ENCODE results near the gene HLA-DRB1. TPM values are rescaled to one million over a fixed set of nuclear protein-coding genes. Genes with fewer than 3 reads are reported as not detected.
"Not testable (repeated sequence)": the region's sequence is repeated elsewhere in the genome, so short reads cannot be mapped to it uniquely, and the experiment has no call there.

The HLA-DRB1 gene
- total and polyA plus RNA-seq, 9 donors = 16.4 to 136 (median 62.1) TPM

DNA sequence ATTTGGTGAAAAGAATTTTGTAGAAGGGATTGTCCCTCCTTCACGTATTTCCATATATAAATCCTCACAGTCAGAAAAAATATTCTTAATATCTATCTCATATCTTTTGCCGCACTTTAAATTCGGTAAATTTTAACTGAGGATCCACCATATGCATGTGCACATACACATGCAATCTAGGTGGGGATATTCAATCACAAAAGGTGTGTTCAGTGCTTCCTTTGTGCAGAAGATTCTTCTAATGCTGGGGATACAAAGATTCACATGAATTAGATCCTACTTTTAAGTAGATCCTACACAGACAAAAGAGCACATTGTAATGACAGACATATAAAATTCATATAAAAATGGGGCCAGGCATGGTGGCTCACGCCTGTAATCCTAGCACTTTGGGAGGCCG, 13.6 kb upstream of the HLA-DRB1 start:
- 33 to 65% (median 65%) methylated on average over 3 to 5 of the region's 5 CpGs for WGBS, 3 donors
- Histone ChIP-seq H3K27me3 (no peaks in the 10 kb centered on the region), H3K4me3 (no peak overlapping the region), H3K36me3 (no peaks in the 10 kb centered on the region), H3K4me1 (ENCODE audit: insufficient read depth) (no peaks in the 10 kb centered on the region), H3K27ac (no peak overlapping the region), H3K9me3 (no peaks in the 10 kb centered on the region)
- no peak for DNase-seq
- TF ChIP-seq EP300 (IDR thresholded peaks at IDR 0.05) (no peak), POLR2A (IDR thresholded peaks at IDR 0.05) (no peak)
- TF ChIP-seq, protein P1, sequence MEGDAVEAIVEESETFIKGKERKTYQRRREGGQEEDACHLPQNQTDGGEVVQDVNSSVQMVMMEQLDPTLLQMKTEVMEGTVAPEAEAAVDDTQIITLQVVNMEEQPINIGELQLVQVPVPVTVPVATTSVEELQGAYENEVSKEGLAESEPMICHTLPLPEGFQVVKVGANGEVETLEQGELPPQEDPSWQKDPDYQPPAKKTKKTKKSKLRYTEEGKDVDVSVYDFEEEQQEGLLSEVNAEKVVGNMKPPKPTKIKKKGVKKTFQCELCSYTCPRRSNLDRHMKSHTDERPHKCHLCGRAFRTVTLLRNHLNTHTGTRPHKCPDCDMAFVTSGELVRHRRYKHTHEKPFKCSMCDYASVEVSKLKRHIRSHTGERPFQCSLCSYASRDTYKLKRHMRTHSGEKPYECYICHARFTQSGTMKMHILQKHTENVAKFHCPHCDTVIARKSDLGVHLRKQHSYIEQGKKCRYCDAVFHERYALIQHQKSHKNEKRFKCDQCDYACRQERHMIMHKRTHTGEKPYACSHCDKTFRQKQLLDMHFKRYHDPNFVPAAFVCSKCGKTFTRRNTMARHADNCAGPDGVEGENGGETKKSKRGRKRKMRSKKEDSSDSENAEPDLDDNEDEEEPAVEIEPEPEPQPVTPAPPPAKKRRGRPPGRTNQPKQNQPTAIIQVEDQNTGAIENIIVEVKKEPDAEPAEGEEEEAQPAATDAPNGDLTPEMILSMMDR (IDR thresholded peaks at IDR 0.05) = no peak
- intact Hi-C loops (cut with DNase I) = no loop called here

DNA sequence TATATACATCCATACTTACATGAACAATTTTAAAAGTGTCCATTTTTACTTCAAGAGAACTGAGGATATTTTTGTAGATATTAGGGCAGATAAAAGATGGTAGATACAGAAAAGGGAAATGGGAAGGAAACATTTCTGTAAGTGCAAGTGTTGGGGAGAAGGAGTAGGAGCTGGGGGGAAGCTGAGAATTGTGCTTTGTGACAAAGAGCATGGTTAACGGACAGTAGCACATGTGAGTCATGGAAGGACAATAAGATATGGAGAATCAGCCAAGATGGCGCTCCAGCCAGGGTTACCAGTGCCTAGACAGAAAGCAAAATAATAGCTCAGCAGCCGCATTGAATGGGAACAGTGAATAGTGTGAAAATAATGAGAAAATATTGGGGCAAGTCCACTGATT, 12.7 kb upstream of the HLA-DRB1 start:
- intact Hi-C loops (cut with DNase I) = no loop called here
- 59 to 79% (median 65%) methylated on average over 3 of the region's 3 CpGs for WGBS, 3 donors

DNA sequence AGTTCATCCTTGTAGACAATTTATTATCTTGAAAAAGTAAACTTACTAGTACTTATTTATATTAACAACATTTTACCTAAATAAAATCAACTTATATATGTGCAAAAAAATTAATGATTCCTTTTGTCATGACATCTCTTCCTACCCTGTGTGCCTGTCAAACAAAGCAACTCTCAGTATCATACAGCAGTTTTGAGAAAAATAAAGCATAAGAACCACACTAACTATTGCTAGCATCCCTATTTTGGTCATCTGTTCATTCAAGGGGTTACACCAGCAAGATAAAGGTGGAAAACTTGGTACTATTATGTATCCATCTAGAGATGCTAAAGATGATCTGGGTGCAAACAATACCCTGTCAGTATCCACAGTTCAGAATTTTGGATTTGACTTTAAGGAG, 7.4 kb upstream of the HLA-DRB1 start:
- Histone ChIP-seq H3K27me3 (no peaks in the 10 kb centered on the region), H3K36me3 (no peaks in the 10 kb centered on the region)

More for the DNA sequence above, 12.7 kb upstream of the HLA-DRB1 start:
- H3K27me3 ChIP-seq = no peaks in the 10 kb centered on the region
- no peaks in the 10 kb centered on the region for H3K9me3 ChIP-seq
- TF ChIP-seq POLR2A (IDR thresholded peaks at IDR 0.05) (no peak), EP300 (IDR thresholded peaks at IDR 0.05) (no peak)
- TF ChIP-seq, protein P1 (IDR thresholded peaks at IDR 0.05) = no peak
- H3K27ac ChIP-seq = no peak overlapping the region
- H3K4me3 ChIP-seq = no peak overlapping the region
- DNase-seq = no peak
- H3K36me3 ChIP-seq = no peaks in the 10 kb centered on the region
- H3K4me1 ChIP-seq (ENCODE audit: insufficient read depth) = no peaks in the 10 kb centered on the region

DNA sequence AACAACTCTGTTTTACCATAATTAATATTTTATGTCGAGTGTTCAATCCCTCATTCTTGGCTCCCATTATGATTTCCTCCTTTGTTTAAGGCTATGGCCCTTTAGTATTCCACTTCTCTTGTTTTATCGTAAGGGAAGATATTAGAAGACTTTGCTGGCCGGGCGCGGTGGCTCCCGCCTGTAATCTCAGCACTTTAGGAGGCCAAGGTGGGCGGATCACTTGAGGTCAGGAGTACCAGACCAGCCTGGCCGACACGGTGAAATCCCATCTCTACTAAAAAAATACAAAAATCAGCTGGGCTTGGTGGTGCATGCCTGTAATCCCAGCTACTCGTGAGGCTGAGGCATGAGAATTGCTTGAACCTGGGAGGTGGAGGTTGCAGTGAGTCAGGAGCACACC, 1.1 kb upstream of the HLA-DRB1 start:
- 71% methylated on average over 10 of the region's 10 CpGs; no CpG with 5 or more reads in 2 of the 3 donors for WGBS, 3 donors
- intact Hi-C loops (cut with DNase I); H3K4me3 ChIP-seq; H3K27me3 ChIP-seq; H3K9me3 ChIP-seq; H3K4me1 ChIP-seq (ENCODE audit: insufficient read depth); DNase-seq; H3K36me3 ChIP-seq; H3K27ac ChIP-seq: not testable (repeated sequence)

More for the DNA sequence above, 7.4 kb upstream of the HLA-DRB1 start:
- Histone ChIP-seq H3K9me3 (no peaks in the 10 kb centered on the region), H3K4me3 (no peak overlapping the region), H3K4me1 (ENCODE audit: insufficient read depth) (no peaks in the 10 kb centered on the region), H3K27ac (no peak overlapping the region)
- no peak for DNase-seq
- TF ChIP-seq POLR2A (IDR thresholded peaks at IDR 0.05) (no peak), EP300 (IDR thresholded peaks at IDR 0.05) (no peak)
- TF ChIP-seq, protein P1 (IDR thresholded peaks at IDR 0.05) = no peak
- intact Hi-C loops (cut with DNase I) = no loop called here

DNA sequence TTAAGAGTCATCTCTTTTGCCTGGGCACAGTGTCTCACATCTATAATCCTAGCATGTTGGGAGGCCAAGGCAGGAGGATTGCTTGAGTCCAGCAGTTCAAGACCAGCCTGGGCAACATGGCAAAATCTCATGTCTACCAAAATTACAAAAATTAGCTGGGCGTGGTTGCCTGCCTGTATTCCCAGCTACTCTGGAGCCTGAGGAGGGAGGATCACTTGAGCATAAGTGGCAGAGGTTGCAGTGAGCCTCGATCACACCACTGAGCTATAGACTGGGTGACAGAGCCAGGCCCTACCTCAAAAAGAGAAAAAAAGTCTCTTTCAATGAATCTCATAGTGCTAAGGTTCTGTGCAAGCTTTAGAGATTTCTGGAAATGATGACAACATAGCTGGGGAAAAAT, 1.5 kb downstream of the HLA-DRB1 start:
- no peaks in the 10 kb centered on the region for H3K27me3 ChIP-seq
- intact Hi-C loops (cut with DNase I) = loop anchor here in 1 of 4 donors (10.0 kb wide), 1 partner anchor 53 kb away; the partner anchor contains the start of gene HLA-DRB5
- H3K36me3 ChIP-seq = no peaks in the 10 kb centered on the region
- H3K4me3 ChIP-seq = no peak overlapping the region
- no peaks in the 10 kb centered on the region for H3K9me3 ChIP-seq
- no peak overlapping the region for H3K27ac ChIP-seq
- TF ChIP-seq, protein P1 (IDR thresholded peaks at IDR 0.05) = no peak
- no peak for TF ChIP-seq EP300 (IDR thresholded peaks at IDR 0.05)
- TF ChIP-seq POLR2A (IDR thresholded peaks at IDR 0.05) = no peak
- WGBS, 3 donors = 64 to 86% (median 66%) methylated on average over 2 of the region's 2 CpGs
- no peaks in the 10 kb centered on the region for H3K4me1 ChIP-seq (ENCODE audit: insufficient read depth)
- DNase-seq = no peak
